Effector memory CD4-positive, alpha-beta T cell (primary cell): Measurements from ENCODE around the gene ARMC6.
A peak's percentile ranks its signal among the peaks of the same experiment; 100 is the strongest.

Source experiments
- DNase-seq, 3 donors: peaks; one replicate each; pipeline ENCODE4 v3.0.0-alpha.2; 2020
- H3K27ac ChIP-seq: 2 replicates; pipeline ENCODE4 v1.7.0; 2013; ENCODE audit warnings: mild to moderate bottlenecking, low read length, moderate library complexity; ENCODE audit not compliant: insufficient read depth, poor library complexity, severe bottlenecking
- H3K27me3 ChIP-seq: replicated peaks from 2 replicates; pipeline ENCODE4 v1.7.0; 2013; ENCODE audit warnings: mild to moderate bottlenecking, low read length; ENCODE audit not compliant: insufficient read depth, control insufficient read depth, poor library complexity, severe bottlenecking
- H3K36me3 ChIP-seq: 2 replicates; pipeline ENCODE4 v1.7.0; 2013; ENCODE audit warnings: mild to moderate bottlenecking, low read length, moderate library complexity; ENCODE audit not compliant: control insufficient read depth, insufficient read depth
- H3K4me1 ChIP-seq: 2 replicates; pipeline ENCODE4 v1.7.0; 2013; ENCODE audit warnings: low read length, mild to moderate bottlenecking; ENCODE audit not compliant: control insufficient read depth, insufficient read depth, poor library complexity, severe bottlenecking
- H3K4me3 ChIP-seq: 2 replicates; pipeline ENCODE4 v1.7.0; 2013; ENCODE audit warnings: low read length, low read depth, mild to moderate bottlenecking; ENCODE audit not compliant: insufficient read depth, poor library complexity, severe bottlenecking
- H3K9me3 ChIP-seq: 2 replicates; pipeline ENCODE4 v1.7.0; 2013; ENCODE audit warnings: mild to moderate bottlenecking, low read length, moderate library complexity; ENCODE audit not compliant: control insufficient read depth

ARMC6 gene

DNA sequence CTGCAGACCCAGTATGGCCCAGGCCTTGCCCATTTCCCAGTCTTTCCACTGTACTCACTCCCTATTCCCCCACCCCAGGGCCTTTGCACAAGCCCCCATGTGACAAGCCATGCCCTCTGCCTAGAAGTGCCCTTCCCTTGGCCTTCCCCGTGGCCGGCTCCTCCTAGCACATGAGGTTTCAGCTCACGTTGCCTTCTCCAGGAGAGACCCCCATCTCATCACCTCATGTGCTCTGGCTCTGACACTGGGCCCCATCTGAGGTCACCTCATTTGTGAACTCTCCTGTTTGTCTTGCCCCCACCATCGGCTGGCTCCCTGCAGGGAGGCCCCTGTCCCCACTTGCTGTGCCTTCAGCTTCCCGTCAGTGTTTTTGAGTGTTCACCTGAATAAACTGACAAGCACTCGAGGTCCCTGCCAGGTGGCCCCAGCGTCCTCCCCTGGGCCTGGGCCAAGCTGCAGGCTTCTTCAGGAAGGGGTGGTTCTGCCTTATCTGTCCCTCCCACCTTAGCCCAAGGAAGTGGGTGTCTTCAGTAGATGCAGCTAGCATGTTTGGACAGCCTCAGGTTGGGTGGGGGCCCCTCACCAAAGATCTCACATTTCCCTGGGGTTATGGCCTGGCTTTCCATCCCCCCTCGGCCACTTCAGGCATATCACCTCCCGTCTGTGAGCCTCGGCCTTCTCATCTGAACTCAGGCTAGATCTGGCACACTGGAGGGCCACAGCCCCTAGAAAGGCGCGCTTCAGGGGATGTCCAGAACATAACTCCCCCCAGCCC is 26.6 kb downstream of the ARMC6 start:
- no peak overlapping the region for H3K27ac ChIP-seq
- peaks cover 5% of the 10 kb centered on the region for H3K4me1 ChIP-seq
- H3K27me3 ChIP-seq, result no peaks in the 10 kb centered on the region

DNA sequence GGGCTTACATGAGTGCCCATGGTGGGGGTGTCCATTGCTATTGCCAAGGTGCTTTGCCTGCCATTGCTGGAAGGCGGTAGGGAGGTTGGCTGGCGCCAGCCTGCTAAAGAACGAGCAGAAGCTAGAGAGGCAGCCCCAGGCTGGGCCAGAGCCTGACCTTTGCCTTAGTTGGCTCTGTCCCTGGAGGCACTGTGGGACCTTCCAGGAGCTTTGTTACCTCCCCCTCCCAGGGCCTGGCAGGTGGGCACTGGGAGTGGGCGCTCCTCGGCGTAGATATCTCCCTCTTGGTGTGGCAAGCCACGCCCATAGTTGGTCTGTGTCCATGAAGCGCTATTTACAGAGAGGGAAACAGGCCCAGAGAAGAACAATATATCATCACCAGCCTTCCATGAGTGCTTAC is 28.1 kb downstream of the ARMC6 start:
- H3K27me3 ChIP-seq, result no peaks in the 10 kb centered on the region
- no peaks in the 10 kb centered on the region for H3K9me3 ChIP-seq
- H3K36me3 ChIP-seq, result peaks cover 8% of the 10 kb centered on the region
- no peak for DNase-seq
- H3K27ac ChIP-seq, result no peak overlapping the region
- H3K4me1 ChIP-seq, result peaks cover 13% of the 10 kb centered on the region
- H3K4me3 ChIP-seq, result no peak overlapping the region

More for the DNA sequence above, 26.6 kb downstream of the ARMC6 start:
- Histone ChIP-seq H3K36me3 (peaks cover 17% of the 10 kb centered on the region), H3K9me3 (no peaks in the 10 kb centered on the region), H3K4me3 (no peak overlapping the region)
- no peak for DNase-seq

DNA sequence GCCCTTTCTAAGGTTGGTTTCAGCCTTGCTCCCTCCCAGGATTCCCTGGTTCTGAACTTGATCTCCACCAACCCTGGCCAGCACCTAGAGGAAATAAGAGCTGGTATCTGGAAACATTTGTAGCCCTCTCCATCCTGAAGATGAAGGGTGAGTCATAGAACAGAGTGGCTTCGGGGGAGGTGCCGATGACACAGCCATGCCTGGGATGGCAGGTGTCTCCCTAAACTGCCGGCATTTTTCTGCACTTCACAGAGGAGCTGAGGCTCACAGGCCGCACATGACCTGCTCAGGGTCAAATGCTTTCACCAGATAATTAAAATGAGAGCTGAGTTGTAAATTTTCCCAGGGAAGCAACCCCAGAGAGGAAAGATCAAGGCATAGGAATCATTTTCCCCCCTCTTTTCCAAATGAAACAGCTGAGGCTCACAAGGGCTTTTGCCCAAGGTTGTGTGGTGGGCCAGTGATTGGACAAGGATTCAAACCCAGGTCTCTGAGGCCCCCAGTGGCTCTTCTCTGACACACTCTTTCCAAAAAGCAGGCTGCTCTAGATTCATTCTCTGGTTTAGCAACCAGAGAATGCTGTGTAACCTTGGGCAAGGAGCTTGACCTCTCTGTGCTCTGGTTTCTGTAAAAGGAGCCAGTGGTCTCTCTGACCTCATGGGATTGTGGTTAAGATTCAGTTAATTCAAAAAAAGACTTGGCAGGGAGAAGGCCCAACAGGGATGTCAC is 29.2 kb downstream of the ARMC6 start:
- Histone ChIP-seq H3K4me1 (peaks cover 19% of the 10 kb centered on the region), H3K9me3 (no peaks in the 10 kb centered on the region), H3K4me3 (peak overlapping the region; percentile 70), H3K27ac (peak overlapping the region; percentile 42), H3K27me3 (no peaks in the 10 kb centered on the region), H3K36me3 (peaks cover 4% of the 10 kb centered on the region)
- no peak for DNase-seq

DNA sequence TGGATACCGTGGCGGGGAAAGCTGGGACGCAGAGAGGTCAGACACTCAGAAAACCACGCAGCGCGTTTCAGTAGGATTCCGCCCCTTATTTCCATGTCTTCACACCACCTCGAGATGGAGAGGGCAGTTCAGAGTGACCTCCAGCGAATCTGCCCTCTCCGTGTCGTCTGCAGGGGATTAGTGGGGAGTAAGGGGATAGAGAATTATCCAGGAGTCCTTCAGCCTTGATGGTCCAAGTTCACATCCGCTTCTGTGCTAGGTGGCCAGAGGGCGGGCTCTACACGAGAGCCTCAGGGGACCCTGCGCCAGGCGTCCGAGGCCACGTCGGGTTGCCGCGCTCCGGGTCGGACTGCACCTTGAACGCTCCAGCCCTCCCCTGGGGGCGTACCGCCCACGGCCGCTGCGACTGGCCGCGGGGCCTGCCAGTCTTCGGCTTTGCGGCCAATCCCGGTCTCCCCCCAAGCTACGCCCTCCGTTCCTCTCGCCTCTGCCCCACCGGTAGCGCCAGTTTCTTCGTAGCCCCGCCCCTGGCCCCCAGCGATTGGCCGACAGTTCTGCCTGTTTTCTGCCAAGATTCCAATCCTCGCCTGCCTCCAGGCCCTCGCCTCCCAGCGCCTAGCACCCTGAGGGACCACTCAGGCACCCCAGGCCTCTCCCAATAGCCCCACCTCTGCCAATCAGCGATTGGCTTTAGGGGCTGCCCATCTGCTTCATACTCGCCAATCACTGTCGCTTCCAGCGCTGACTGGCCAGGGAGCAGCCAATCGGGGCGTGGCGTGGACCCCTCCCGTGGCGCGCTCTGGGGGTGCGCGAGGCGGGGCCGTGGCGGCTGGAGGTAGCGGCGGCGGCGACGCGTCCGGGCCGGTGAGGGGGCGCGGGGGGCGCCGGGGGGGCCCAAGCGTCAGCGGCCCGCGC is 30.0 kb downstream of the ARMC6 start, which contains the start of gene SLC25A42:
SLC25A42 (plus strand) TSS at position 812 of the 915 bp plus-strand sequence. CDS start 32,131 bp downstream, outside the sequence.
- Histone ChIP-seq H3K4me1 (peaks cover 19% of the 10 kb centered on the region), H3K36me3 (no peaks in the 10 kb centered on the region), H3K27me3 (no peaks in the 10 kb centered on the region), H3K9me3 (no peaks in the 10 kb centered on the region), H3K27ac (peak within 1 kb of the TSS; percentile 69), H3K4me3 (peak within 1 kb of the TSS; percentile 70)
- DNase-seq, result peak; percentile 97 to 100 (median 98)

DNA sequence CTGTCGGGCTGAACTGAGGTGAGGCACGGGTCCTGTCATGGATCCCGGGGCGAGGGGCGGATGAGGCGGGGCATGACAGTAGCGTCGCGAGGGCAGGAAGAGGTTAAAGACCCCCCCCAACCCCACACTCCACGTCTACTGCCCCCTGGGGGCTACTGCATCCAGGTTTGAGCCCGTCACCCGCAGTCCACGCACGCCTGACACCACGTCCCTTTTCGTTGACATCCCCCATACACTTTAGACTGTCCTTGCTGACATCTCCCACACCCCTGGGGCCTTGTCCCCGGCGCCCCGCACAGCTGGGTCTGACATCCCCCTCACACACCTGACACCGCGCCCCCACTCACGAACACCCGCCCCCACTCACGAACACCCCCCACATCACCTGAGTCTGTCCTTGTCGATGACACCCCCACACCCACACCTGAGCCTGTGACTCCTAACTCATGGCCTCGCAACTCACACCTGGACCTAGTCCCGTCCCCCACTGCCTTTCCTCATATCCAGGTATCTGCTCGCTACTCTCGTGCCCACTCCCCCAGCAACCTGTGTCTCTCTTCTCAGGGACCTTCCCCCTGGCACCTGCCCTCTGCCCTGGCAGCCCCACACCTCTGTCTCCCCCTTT is 30.8 kb downstream of the ARMC6 start:
- H3K27ac ChIP-seq, result peak overlapping the region; percentile 69
- H3K27me3 ChIP-seq, result no peaks in the 10 kb centered on the region

DNA sequence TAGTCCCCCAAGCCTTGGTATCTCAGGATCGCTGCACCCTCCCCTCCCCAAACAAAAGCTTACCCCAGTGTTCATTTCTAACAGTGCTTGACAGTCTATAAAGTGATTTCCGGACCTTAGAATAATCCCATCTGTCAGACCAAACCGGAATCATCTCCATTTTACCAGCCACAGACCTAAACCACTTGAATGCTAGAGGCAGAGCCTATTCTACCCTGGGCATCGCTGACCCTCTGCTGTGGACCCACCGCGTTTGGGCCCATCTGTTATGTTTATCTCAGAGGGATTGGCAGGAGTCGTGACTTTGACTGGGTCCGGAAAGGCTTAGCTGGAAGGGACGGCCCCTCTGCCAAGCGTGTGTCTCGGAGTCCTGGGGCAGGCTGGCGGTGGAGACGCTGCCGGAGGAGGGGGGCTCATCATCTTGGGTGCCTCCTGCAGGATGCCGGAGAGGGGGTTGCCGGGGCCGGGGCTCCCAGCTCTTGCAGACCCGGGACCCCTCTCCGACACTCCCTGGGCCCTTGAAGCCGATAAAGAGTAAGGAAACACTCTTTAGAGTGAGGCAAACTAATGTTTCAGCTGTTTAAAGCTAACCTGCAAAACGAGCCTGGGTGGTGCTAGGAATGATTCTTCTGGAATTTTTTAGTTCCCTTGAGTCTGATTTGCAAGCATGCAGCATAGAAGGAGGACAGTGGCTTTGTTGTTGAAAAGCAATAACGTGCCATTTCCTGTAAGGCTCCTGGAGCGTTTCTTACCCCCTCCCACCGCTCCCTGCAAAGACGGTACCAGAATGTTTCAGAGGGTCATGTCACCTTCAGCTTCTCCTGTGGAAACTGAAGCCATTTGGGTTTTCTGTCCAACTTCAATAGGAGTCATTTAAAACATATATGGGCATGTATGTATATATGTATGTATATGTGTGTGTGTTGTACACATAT is 31.7 kb downstream of the ARMC6 start:
- peaks cover 23% of the 10 kb centered on the region for H3K4me1 ChIP-seq

More for the DNA sequence above, 30.8 kb downstream of the ARMC6 start:
- Histone ChIP-seq H3K4me1 (peaks cover 22% of the 10 kb centered on the region), H3K4me3 (peak overlapping the region; percentile 70), H3K36me3 (no peaks in the 10 kb centered on the region), H3K9me3 (no peaks in the 10 kb centered on the region)
- no peak for DNase-seq

DNA sequence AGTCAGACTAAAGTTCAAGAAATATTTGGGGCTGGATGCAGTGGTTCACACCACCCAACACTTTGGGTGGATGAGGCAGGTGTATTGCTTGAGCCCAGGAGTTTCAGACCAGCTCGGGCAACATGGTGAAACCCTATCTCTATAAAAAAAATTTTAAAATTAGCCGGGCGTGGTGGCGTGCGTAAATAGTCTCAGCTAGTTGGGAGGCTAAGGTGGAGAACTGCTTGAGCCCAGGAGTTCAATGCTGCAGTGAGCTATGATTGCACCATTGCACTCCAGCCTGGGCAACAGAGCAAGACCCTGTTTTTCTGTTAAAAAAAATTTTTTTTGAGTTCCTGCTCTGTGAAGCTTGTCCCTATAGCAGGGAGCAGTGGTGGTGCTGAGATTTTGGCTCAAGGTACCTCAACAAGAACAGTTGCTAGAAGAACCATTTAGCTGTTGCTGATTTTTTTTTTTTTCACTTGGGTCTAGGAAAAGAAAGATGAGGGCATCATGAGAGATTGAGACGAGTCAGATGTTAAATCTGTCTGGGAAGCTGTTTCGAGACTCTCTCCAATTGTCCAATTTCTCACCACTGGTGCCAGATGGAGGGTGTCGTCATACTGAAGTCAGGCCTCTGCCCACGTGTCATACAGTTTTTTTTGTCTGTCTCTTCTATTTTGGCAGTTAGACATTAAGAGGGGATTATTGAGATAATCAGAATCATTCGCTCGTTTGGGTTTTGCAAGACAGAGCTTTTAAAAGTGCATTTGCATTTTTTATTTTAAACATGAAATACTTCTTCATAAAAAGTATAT is 34.1 kb downstream of the ARMC6 start:
- Histone ChIP-seq H3K4me1 (peaks cover 23% of the 10 kb centered on the region), H3K27me3 (no peaks in the 10 kb centered on the region), H3K36me3 (no peaks in the 10 kb centered on the region), H3K9me3 (no peaks in the 10 kb centered on the region), H3K4me3 (no peak overlapping the region), H3K27ac (no peak overlapping the region)
- no peak for DNase-seq

More for the DNA sequence above, 31.7 kb downstream of the ARMC6 start:
- no peak for DNase-seq
- peak overlapping the region; percentile 70 for H3K4me3 ChIP-seq
- no peaks in the 10 kb centered on the region for H3K36me3 ChIP-seq
- no peaks in the 10 kb centered on the region for H3K9me3 ChIP-seq
- H3K27ac ChIP-seq, result peak overlapping the region; percentile 69
- no peaks in the 10 kb centered on the region for H3K27me3 ChIP-seq
